ENCODE measurements around the gene MTERF4.
A peak's percentile ranks its signal among the peaks of the same experiment; 100 is the strongest.

The MTERF4 gene, protein sequence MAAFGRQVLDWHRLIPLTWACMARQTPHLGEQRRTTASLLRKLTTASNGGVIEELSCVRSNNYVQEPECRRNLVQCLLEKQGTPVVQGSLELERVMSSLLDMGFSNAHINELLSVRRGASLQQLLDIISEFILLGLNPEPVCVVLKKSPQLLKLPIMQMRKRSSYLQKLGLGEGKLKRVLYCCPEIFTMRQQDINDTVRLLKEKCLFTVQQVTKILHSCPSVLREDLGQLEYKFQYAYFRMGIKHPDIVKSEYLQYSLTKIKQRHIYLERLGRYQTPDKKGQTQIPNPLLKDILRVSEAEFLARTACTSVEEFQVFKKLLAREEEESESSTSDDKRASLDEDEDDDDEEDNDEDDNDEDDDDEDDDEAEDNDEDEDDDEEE

DNA sequence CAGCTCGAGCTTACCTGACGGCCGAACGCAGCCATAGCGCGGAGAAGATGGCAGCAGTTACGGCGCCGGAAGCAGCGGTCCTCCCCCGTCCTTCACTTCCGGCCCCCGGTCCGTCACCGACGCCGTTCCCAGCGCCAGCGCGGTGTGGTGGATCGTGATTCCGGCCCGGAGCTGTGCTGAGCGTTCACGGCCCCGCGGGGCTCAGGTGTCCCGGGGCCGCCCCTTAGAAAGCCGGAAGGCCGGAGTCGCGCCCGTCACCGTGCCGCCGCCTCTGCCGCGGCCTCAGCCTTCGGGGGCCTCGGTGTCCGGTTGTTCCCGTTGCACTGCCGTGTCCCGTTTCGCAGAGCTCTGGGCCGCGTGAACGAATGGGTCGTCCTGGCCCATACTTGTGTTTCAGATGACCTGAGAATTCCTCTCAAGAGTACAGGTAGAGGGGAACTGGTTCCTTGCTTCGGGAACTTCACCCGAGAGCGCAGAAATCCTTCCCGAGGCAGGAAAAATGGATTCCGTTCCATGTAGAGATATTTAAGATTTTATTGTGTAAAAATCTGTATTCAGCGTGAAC is at the start of gene MTERF4:
Gene MTERF4, minus strand, starts transcription at position 49 of the 565 bp plus-strand sequence. Its CDS starts 14 bp downstream, at position 35.
- peak; percentile 83 for DNase-seq (ENCODE audit: low read depth in 2 of 2)

DNA sequence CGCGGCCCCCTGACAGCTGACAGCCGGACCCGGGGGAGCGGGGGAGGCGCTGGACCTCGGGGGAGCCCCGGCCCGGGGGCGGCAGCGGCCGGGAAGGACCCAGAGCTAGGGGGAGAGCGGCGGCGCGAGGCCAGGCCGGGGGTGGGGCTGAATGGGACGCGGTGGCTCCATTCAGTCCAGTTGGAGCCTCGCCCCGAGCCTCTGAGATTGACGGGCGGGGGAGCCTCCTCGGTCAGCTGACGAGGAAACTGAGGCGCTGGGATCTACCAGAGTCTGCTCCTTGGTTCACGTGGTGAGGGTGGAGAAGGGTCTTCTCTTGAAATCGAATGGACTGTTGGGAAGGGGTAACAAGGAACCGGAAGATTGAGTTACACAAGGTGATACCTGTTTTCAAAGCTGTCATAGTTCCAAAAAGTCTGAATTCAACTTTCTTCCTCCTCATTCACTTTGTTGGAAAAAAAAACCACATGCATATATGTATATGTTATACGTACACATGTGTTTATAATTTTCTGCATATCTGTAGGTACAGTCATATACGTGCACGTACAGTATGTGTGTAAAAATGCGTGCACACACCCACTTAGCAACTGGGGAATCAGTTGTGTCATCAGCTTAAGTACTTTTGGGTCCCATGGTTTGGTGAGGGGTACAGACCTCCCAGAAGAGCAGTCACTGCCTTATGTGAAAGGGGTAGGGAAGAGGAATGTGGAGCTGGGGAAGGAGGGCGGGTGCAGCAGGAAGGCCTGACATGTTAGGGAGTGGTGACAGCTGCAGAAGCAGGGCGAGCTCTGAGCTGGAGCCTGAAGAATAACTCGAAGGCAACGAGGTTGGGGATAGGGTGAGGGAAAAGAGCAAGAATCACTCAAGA is 48.8 kb upstream of the MTERF4 start:
- DNase-seq (ENCODE audit: low read depth in 2 of 2) = no peak

DNA sequence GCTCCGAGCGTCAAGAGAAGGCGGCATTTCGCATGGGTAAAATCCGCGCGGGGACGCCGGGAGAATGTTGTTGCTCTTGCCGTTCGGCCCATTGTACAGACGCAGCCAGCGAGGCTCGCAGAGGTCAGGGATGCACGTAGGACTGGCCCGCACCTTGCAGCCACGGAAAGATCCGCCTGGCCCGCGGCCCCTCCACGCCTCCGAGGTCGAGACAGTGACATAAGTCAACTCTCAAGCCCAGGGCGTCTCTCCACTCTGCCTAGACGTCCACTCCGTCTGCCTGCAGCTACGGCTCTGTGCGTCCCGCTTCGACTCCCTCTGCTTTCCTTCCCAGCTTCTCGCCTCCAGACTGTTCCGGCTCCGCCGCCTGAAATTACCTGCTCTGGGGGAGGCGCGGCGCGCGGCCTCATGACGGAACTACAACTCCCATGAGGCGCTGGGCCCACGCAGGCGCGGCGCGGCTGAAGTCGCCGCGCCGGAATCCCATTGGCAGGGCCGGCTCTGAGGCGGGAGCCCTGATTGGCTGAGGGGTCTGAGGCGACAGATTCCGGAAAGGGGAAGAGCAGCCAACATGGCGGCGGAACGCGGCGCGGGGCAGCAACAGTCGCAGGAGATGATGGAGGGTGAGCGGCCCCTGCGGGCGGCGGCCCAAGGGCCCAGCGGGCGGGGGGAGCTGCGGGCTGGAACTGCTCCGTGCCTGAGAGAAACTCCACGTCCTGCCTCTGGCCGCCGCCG is 48.0 kb upstream of the MTERF4 start, which contains the start of gene PPP1R7:
Gene PPP1R7, plus strand, starts transcription at position 543 of the 735 bp plus-strand sequence. Its CDS starts 29 bp downstream, at position 572.
- peak; percentile 90 to 91 for DNase-seq (ENCODE audit: low read depth in 2 of 2)

DNA sequence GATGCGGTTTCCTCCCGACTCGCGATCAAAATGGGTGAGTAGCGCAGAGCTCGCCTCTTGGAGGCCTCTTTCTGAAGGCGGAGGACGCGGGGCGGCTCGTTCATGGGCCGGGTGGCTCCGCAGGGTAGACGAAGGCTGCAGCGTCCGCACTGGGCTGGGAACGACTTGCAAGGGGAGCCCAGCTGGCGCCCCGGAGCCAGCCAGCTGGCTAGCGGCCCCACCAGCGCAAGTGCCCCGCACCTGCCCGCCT is 47.5 kb upstream of the MTERF4 start:
- no peak for DNase-seq (ENCODE audit: low read depth in 2 of 2)

DNA sequence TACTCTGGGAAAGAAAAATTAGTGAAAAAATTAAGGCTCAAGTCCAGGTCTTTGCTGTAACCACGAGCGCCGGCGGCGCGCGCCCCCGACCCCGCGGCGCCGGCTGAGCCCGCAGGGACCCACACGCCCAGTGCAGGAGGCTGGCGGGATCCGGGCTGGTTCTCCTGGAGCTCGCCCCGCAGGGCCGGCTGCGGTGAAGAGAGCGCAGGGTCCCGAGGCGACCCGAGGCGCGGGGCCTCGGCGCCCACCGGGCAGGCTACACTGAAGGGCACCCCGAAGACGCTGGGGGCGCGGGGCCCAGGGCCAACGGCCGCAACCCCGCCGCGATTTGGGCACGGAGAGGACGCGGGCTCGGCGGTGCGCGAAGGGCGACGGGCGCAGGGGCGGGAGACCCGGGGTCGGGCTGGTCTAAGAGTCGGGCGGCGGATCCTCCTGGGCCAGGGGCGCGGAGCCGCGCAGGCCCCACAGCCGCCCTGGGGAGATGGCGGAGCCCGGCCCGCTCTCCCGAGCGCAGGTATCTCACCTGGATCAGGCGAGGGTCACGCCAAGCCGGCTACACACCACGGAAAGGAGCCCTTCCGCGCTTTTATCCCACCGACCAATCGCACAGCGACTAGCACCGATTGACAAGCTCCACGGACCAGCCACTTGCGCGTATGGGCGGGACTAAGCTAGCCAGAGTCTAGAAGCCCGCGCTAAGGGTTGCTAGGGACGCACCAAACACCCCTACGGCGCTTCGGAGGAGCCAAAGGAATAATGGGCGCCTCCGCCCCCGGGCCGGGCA is 47.0 kb upstream of the MTERF4 start, which contains the start of gene PASK:
Gene PASK, minus strand, starts transcription at position 582 of the 784 bp plus-strand sequence. CDS start 6,440 bp downstream, outside the sequence.
- DNase-seq (ENCODE audit: low read depth in 2 of 2) = peak; percentile 87 to 93

DNA sequence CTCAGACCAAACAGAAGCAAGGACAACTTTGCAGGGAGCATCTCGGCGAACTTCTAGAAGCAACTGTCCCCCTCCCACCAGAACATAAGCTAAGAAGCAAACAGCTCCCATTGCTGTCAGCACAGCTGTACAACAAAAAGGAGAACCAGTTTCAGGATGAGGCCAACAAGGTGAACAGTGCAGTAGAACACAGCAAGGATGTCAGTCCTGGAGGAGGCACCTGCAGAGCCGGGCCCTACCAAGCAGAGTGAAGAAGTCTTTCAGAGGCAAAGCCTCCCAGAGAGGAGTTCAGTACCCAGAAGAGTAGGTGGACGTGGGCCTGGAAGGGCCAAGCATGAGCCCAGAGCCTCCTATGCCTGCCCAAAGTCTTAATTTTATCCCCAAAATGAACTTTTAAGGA is 46.2 kb upstream of the MTERF4 start:
- DNase-seq (ENCODE audit: low read depth in 2 of 2) = no peak

DNA sequence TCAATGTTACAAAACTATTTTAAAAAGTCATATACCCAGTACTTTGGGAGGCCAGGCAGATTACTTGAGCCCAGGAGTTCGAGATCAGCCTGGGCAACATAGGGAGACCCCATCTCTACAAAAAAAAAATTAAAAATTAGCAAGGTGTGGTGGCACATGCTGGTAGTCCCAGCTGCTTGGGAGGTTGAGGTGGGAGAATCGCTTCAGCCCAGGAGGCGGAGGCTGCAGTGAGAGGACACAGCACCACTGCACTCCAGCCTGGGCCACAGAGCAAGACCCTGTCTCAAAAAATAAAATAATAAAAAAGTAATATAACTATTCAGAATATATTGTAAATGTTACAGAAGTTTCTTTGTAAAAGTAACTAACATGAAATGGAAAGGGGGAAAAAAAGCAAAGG is 45.2 kb upstream of the MTERF4 start:
- DNase-seq (ENCODE audit: low read depth in 2 of 2) = no peak

DNA sequence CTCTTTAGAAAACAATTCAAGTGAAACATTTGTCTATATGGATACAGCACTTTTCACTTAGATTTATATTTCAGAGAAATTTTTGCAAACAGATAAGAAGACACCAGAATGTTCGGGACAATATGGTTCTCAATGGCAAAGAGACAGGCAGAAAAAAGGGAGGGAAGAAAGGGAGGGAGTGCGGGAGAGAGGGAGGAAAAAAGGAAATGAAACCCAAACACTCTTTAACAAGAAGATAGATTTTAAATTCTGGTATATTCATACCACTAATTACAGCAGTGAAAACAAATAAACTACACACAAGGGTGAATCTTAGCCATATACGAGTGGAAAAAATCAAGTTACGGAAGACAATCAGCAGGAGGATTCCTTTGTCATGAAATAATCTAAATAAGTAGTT is 44.2 kb upstream of the MTERF4 start:
- no peak for DNase-seq (ENCODE audit: low read depth in 2 of 2)

DNA sequence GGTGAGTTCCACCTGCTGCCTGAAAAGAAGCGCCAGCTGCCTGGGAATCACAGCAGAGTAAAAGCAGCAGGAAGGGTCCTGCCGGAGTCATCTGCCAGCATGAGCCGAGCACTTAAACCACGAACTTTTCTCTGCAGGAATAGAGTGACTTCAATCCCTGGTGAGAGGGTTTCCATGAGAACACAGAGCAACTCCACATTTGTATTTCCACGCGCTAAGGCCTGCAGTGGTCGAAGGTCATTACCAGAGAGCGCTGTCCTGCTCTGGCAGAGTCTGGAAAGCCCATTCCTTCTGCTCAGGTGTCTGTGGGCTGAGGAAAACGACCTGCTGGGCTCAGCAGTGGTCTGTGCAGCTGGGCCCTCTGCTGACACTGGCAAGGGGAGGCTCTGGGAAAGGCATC is 40.5 kb upstream of the MTERF4 start:
- DNase-seq (ENCODE audit: low read depth in 2 of 2) = no peak

DNA sequence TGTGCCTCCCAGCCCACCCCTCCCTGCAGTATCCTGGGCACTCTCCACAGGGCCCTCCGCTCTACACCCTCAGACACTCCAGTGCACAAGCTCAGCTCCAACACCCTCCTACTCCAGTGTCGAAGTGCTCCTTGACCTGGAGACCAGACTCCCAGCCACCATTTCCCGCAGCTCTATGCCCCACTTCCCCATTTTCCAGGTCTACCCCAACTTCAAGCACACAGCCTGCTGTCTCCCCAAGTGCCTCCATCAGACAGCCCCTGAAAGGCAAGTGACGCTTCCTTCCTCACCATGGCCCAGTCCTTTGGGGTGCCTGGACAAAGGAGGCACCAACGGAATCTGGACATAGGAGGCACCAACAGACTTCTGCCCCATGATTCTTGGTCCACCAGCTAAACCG is 40.0 kb upstream of the MTERF4 start:
- no peak for DNase-seq (ENCODE audit: low read depth in 2 of 2)

DNA sequence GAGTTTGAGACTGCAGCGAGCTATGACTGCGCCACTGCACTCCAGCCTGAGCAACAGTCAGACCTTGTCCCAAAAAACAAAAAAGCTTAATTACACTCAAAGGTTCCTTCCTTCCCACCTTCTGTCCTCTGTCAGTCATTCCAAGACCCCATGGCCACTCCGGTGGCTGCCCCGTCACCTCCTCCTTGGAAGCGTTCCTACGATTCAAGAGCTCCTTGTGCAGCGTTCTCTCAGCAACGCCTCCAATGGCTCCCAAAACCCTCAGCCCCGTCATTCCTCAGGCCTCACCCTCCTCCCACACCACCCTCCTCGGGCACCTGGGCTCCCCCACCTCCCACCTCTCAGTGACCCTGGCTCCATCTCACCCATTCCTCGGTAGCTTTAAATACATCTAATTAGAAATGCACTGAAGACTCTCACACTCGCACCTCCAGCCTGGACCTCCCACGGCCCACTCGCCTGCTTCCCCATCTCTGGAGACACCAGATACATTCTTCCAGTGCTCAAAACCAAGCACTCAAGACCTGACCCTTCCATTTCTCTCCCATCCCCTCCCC is 39.2 kb upstream of the MTERF4 start:
- DNase-seq (ENCODE audit: low read depth in 2 of 2) = no peak

DNA sequence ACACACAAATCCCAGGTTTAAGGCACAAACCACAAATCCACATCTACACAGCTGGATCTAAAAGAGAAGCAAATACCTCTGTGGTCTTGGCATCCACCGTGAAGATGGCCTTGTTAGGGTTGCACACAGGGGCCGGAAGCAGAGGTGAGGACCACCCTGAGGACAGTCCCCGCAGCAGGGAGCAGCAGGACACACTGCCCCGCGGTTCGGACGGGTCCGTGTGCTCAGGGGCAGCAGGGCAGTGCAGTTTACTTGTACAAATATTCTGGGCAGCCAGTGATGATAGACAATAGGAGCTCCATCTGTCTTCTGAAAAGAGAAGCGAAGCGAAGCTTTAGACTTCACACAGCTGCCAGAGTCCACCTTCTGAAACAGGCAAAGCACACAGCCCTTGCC is 38.4 kb upstream of the MTERF4 start:
- DNase-seq (ENCODE audit: low read depth in 2 of 2) = no peak

DNA sequence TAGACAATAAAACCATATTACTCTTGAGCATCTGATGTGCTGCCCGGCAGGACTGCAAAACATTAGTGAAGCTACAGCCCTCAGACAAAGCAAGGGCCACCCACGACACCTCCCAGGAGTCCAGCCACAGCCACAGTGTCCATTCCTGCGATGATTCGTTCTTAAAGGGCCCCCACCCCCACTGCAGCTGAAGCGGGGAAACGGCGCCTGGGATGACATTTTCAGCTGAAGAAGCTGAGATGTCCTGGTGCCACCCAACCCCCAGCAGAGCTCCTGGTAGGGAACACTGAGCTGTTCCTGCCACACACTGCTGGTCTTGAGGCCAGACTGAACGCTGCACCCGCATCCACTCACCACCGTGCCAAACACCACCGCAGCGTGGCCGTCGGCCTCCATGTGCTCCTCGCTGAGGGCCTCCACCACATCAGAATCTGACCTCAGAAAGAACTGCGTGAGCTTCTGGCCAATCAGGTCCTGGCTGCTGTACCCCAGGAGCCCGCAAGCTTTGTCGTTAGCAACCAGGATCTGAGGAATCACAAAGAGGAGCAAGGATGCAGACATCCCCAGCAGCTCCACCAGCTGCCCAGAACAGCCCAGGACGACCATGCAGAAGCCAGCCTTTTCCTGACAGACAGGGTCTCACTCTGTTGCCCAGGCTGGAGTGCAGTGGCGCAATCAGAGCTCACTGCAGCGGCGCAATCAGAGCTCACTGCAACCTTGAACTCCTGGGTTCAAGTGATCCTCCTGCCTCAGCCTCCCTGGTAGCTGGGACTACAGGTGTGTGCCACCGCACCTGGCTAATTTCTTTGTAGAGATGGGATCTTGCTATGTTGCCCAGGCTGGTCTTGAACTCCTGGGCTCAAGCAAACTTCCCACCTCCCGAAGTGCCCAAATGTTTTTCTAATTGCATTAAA is 37.7 kb upstream of the MTERF4 start:
- DNase-seq (ENCODE audit: low read depth in 2 of 2) = no peak

DNA sequence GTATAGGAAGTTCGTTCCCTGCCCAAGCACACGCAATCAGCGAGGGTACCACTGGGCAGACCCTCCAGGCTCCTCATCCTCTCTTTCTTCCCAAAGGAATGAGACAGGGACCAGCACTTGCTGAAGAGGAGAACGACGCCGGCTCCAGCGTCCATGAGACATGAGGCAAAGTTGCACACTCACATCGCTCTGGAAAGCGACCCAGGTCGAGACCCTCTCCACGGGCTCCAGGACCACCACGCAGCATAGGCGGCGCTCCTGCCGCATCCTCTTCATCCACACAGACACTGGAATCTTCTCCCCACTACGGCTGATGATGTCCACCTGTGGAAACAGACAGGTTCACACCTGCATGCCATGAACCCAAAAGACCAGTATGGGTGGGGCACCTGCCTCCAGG is 36.4 kb upstream of the MTERF4 start:
- DNase-seq (ENCODE audit: low read depth in 2 of 2) = no peak

DNA sequence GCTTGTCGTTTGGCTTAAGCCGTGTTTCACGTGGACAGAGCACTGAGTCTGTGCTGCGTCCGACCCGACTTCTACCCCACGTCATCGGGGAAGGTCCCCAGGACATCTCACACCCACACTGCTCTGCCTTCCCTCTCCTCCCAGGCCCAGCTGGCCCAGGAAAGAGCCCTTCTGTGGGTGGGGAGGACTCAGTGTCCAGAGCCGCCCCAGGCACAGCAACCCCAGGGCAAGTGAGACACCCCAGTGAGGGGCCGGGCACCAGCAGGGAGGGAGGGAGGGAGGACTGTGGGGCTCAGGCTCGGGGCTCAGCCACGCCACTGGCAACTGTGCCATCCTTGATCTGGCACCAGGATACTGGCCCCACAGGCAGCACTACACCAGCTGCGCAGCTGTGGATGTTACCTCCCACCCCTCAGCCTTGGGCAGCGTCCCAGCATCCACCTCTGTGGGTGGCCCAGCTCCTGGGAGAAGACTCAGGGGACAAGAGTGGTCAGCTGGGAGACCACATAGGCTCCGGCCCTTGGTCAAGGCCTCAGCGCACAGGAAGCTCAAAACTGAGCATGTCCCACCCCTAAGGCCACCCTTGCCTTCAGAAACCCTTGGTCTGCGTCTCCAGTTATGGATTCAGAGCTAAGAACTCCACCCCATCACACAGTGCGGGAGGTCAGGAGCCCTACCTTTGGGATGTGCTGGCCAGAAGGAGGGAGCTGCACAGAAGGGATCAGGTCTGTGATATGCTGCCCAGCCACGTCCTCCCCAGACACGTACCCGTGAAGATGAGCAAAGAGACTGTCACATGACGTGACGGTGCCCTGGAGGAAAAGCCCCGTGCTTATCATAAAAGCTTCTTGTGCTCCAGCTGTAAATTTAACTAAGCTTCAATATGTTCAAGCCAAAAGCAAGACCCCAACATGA is 35.4 kb upstream of the MTERF4 start:
- DNase-seq (ENCODE audit: low read depth in 2 of 2) = no peak

DNA sequence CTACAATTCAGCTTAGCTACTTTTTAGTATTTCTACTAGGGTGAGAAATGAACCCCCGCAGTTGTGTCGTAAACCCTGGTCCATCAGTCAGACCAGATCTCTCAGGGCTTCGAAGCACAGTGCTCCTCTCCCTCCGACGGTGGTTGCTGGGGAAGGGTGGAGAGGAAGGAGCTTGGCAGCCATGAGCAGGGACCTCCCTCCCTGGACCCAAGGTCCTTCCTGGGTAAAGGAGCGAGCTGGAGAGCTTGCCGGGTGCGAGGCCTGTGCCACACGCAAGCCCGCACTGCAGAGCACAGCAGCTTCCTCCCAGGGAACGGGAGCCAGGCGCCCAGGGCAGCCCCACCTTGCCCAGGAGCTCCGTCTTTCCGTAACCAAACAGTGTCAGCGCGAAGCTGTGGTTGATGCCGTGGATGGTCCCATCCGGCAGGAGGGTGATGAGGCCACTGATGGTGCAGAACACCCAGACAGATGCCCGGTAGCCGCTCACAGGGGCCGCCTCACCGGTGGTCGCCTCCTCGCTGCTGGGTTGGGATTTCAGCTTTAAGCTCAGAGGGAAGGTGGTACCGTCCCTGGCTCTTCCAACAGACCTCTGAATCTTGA is 34.7 kb upstream of the MTERF4 start:
- DNase-seq (ENCODE audit: low read depth in 2 of 2) = no peak

DNA sequence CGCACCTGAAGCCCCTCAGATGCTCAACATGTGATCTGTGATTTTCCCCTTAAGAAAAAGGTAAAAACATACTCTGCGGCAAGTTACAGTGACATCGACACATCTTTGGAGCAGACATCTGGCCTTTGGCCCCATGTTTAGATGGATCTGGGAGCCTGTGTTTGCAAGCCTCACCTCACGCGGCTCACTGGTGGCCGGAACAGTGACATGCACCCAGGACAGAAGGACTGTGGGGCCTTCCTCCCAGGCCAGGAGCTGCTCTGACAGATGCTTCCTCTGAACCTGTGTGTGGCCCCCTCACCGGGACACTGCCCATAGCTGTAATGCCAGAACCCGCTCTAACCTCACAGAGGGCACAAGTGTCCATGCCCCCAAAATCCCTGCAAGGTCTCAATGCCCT is 34.1 kb upstream of the MTERF4 start:
- no peak for DNase-seq (ENCODE audit: low read depth in 2 of 2)

DNA sequence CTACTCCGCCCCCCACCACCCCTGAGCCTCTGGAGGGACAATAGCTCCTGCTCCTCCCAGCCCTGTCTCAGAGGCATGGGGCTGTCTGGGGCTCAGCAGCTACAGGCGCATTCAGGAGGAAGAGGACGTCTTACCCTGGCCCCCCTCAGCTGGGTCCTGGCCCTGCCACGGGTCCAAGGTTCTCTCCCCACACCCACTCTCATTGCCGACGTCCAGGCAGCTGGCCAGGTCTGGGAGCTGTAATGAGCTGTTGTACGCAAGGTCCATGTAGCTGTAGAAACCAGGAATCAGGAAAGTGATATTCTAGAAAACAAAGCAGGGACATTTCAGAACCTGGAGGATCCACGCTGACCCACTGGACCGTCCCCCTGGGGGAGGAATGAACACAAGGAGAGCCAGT is 33.6 kb upstream of the MTERF4 start:
- DNase-seq (ENCODE audit: low read depth in 2 of 2) = no peak

Data from stimulated activated CD4-positive, alpha-beta T cell treated with anti-CD3 and anti-CD28 coated beads, Interleukin-12 subunit alpha, Interleukin-12 subunit beta, amount 100 ng/mL, for 24 hours (primary cell).